NT2/D1 (cell line): ENCODE measurements around the gene ME1.

Experiments
- SUZ12 ChIP-seq: IDR thresholded peaks from 2 replicates; pipeline ENCODE4 v1.6.1; 2011; ENCODE audit not compliant: insufficient read length, insufficient read depth; ENCODE audit errors: extremely low read depth
- YY1 ChIP-seq: IDR thresholded peaks from 2 replicates; pipeline ENCODE4 v1.6.1; 2011; ENCODE audit not compliant: insufficient read length, insufficient read depth
- ZNF274 ChIP-seq: IDR thresholded peaks from 2 replicates; pipeline ENCODE4 v1.6.1; 2011; ENCODE audit warnings: mild to moderate bottlenecking, low read depth, low read length

GRCh38 chr6:83167726-83168278 lies 263.0 kb downstream of the ME1 start:
- TF ChIP-seq SUZ12 (no peak), YY1 (no peak), ZNF274 (no peak)
